HG03571 (cell line): ENCODE measurements around the gene MFSD11.
"Not testable (repeated sequence)": the region's sequence is repeated elsewhere in the genome, so short reads cannot be mapped to it uniquely, and the experiment has no call there.

Source experiments
- ATAC-seq: cut with Tn5 transposase; IDR thresholded peaks from one replicate; pipeline ENCODE4 v1.9.1; 2021; ENCODE audit not compliant: unreplicated experiment

The MFSD11 gene

DNA sequence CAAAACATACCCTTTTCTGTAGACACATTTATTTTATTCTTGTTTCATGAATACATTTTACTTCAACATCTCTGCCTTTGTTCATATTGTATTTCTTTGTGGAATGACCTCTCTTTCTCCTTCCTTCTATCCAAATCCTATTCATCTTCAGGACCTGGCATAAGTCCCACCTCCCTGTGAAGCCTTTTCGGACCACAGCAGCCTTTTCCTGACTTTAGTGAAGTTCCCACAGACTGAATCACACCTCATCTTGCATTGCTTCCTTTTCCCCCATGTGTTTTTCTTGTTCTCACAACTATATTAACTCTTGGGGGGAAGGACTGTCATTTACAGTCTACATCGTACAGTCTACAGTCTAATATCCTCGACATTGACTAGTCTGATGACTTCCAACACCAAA lies 58.2 kb downstream of the MFSD11 start:
- ATAC-seq, result no peak

DNA sequence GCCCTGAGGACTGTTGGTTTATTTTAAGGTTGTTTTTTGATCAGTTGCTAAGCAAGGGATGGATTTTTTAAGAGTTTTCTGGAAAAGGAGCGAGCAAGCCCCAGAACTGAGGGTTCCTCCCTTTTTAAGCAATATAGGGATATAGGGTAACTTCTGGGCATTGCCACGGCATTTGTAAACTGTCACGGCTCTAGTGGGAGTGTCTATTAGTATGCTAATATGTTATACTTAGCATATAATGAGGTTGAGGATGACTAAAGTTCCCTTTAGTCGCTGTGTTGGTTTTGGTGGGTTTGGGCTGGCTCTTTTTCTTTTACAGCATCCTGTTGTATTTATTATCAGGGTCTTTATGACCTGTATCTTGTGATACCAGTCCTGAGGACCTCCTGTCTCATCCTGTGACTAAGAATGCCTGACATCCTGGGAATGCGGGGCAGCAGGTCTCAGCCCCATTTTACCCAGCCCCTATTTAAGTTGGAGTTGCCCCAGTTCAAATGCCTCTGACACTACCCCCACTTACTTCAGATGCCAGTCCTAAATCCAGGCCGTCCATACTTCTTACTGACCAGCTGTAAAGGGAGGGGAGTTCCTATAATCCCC lies 59.4 kb downstream of the MFSD11 start:
- ATAC-seq, result no peak

DNA sequence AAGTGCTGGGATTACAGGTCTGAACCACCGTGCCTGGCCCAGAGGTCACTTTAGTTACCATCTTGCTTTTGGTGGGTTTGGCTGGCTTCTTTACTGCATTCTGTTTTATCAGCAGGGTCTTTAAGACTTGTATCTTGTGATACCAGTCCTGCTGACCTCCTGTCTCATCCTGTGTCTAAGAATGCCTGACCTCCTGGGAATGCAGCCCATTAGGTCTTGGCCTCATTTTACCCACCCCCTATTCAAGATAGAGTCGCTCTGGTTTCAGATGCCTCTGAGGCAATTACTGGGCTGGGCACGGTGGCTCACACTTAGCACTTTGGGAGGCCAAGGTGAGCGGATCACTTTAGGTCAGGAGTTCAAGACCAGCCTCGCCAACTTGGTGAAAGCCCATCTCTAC lies 63.8 kb downstream of the MFSD11 start:
- no peak for ATAC-seq

DNA sequence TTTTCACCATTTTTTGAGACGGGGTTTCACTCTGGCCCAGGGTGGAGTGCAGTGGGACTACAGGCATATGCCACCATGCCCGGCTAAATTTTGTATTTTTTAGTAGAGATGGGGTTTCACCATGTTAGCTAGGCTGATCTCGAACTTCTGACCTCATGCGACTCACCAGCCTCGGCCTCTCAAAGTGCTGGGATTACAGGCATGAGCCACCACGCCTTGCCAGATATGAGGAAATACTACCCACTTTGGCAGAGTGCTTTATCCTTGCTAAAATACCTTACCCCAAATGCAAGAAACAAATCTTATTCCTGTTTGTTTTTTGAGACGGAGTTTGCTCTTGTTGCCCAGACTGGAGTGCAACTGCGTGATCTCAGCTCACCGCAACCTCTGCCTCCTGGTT lies 67.4 kb downstream of the MFSD11 start:
- no peak for ATAC-seq

DNA sequence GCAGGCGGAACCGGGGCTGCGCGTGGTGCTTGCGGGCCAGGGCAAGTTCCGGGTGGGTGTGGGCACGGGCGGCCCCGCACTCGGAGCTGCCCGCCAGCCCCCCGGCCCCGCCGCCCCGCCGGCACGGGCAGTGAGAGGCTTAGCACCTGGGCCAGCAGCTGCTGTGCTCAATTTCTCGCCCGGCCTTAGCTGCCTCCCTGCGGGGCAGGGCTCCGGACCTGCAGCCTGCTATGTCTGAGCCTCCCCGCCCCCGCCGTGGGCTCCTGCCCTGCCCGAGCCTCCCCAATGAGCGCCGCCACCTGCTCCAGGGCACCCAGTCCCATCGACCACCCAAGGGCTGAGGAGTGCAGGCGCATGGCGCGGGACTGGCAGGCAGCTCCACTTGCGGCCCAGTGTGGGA lies 68.2 kb downstream of the MFSD11 start:
- not testable (repeated sequence) for ATAC-seq

DNA sequence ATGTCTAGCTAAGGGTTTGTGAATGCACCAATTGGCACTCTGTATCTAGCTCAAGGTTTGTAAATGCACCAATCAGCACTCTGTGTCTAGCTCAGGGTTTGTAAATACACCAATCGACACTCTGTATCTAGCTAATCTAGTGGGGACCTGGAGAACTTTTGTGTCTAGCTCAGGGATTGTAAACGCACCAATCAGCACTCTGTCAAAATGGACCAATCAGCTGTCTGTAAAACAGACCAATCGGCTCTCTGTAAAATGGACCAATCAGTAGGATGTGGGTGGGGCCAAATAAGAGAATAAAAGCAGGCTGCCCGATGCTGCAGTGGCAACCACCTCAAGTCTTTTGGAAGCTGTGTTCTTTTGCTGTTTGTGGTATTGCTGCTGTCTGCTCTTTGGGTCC lies 68.8 kb downstream of the MFSD11 start:
- ATAC-seq, result not testable (repeated sequence)

DNA sequence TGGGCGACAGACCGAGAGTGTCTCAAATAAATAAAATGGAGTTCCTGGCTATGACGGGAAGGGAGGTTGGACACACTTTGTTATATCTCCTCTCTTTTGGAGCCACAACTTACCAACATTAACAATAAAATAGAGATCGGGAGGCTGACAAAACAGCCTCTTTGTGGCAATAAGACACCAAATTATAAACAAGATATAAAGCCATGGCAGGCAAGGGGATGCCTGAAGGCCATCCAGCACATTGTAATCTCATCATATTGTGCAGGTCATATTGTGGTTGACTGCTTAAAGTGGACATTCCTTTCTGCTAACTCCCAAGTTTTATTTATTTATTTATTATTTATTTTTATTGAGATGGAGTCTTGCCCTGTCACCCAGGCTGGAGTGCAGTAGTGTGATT lies 70.4 kb downstream of the MFSD11 start:
- no peak for ATAC-seq

DNA sequence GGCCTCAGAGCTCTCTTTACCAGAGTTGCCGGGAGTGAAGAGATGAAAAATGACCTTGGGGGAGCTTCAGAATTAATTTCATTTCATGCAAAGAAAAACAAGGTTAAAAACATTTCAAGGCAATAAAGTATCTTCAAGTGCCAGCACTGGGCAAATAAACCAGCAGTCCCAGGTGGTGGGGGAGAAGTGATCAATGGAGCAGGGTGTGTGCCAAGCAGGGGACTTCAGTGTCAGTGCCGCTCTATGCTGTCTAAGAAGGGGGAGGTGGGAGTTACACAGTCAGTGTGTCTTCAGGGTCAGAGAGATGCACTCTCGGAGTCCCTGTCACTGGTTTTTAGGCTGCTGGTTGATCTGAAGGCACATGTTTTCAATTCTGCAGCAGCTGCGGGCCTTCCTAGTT lies 73.0 kb downstream of the MFSD11 start:
- no peak for ATAC-seq

DNA sequence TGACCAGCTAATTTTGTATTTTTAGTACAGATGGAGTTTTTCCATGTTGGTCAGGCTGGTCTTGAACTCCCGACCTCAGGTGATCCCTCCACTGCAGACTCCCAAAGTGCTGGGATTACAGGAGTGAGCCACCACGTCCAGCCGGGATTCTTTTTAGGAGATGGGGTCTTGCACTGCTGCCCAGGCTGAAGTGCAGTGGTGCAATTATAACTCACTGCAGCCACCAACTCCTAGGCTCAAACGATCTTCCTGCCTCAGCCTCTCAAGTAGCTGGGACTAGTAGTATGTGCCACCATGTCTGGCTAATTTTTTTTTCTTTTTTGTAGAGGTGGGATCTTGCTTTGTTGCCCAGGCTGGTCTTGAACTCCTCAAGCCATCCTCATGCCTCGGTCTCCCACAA lies 73.9 kb downstream of the MFSD11 start:
- no peak for ATAC-seq

DNA sequence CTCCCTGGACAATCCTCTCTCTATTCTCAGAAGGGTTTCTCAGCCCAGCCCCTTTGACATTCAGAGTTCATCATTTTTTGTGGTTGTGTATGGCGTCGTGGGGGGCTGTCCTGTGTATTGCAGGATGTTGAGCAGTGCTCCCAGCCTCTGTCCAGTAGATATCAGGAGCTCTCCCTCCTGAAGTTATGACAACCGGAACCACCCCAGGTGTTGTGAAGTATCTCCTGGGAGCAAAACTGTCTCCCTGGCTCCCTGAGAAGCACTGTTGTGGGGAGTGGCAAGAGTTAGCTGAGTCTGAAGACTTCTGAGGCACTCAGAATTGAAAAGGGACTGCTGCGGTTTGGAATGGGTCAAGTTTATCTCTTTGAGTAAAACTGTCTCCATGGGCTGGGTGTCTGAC lies 74.3 kb downstream of the MFSD11 start:
- ATAC-seq, result no peak

DNA sequence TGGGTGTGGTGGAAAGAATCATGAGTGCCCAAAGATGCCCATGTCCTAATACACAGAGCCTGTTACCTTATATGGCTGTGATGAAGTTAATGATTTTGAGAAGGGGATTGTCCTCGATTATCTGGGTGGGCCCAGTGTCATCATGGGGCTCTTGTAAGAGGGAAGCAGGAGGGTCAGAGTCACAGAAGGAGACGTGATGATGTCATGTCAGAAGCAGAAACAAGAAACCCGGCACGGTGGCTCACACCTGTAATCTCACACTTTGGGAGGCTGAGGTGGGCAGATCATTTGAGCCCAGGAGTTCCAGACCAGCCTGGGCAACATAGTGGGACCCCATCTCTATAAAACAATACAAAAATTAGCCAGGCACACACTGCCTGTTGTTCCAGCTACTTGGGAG lies 75.0 kb downstream of the MFSD11 start:
- ATAC-seq, result no peak

DNA sequence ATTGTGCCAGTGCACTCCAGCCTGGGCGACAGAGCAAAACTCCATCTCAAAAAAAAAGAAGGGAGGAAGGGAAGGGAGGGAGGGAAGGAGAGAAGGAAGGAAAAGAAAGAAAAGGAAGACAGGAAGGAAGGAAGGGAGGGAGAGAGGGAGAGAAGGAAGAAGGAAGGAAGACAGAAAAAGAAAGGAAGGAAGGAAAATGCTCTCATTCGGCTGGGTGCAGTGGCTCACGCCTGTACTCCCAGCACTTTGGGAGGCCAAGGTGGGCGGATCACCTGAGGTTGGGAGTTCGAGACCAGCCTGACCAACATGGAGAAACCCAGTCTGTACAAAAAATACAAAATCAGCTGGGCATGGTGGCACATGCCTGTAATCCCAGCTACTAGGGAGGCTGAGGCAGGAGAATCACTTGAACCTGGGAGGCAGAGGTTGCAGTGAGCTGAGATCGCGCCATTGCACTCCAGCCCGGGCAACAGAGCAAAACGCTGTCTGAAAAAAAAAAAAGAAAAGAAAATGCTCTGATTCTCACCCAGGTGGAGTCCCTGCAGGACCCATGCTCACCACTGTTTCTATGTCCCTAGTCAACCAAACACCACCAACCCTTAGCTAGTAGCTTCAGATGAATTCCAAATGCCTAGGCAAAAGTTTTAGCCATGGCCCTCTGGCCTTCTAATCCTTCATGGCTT lies 78.1 kb downstream of the MFSD11 start:
- not testable (repeated sequence) for ATAC-seq

DNA sequence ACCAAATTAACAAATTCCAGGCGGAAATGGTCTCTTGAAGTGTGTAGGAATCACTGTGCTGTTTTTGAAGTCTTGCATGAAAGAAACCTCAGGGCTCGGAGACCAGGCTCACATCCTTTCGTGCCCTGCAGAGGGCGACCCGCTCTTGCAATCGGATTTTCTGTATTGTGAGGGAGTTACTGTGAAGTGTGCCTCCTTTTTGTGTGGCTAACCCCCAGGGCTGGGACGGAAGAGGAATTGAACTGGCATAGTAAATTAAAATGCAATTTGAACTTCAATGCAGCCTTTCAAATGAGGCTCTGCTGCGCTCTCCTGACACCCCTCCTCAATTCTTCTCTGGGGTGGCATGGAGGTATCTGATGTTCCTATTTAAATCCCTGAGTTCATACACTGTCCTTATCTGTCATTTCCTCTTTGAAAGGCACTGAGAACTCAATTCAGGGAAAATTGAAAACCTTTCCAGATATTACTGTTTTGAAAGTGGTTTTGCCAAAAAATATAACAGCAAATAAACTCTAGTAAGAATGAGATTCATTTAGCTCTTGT lies 78.7 kb downstream of the MFSD11 start:
- no peak for ATAC-seq

DNA sequence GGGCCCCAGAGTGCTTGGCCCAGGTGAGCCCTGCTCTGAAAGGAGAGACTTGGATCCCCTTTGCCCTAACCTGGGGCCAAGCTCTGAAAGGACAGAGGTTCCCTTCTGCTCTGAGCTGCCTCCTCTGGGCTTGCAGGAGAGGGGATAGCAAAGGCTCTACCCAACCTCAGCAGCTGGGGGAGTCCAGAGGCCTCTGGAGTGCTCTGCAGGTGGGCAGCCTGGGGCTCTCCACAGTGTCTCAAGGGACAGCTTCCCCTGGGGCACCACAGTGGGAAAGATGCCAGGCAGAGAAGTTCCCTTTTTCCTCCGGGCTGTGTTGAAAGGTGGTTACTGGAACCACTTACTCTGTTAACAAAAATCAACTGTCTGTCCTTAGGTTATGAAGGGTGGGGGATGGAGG lies 82.1 kb downstream of the MFSD11 start:
- ATAC-seq, result no peak

DNA sequence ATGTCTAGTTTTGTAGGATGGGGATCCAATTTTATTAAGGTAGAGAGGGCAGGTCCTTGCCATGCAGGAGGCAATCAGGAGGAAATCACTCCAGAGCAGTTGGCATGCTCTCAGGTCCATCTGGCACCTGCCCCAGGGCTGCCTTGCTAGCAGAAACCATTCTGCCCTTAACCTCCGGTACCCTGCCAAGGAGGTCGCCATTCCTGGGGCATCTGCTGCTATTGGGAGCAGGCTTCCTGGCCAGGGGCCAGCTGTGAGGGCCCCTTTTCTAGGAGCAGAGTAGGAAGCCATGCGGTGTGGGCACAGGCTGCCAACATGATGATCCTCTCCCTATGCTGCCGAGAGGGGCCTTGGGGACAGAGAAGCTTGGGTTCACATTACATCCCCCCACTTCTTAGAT lies 82.6 kb downstream of the MFSD11 start:
- no peak for ATAC-seq

DNA sequence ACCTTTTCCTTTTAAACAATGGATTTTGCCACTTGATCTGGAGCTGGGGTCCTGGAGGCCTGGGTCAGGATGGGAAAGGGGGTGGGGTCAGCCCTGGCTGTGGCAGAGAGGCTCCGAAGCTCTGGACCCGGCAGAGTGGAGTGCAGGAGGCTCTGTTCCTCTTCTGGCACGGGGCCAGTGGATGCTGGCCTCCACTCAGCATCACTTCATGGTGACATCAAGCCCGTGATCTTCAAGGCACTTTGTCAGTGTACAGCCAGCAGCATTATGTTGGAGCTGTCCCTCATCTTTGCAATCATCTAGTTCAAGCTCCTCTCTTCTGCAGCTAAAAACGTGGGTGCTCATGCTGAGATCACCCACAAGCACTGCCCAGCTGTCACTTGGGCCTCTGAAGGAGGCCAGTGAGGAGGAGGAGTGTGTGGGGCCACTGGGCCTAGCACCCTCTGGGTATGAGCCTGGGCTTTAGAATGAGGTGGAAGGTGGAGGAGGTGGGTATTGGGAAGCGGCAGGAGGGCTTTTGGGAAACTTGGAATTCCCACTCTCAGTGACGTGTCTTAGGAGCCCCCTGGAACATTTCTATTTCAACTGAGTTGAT lies 84.4 kb downstream of the MFSD11 start:
- ATAC-seq, result no peak

DNA sequence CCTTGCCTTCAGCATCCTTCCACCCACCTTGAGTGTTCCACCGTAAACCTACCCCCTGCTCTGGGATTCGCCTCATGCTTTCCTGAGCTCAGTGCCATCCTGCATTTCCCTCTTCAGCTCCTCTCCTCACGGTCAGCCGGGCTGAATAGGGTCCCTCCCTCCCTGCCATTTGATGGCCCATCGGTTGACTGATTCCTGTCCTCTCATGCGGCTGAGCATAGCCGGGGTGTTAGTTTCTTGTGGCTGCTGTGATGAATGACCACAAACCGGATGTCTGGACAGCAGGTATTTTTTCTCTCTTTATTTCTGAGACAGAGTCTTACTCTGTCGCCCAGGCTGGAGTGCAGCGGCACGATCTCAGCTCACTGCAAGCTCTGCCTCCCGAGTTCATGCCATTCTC lies 86.2 kb downstream of the MFSD11 start:
- ATAC-seq, result no peak

DNA sequence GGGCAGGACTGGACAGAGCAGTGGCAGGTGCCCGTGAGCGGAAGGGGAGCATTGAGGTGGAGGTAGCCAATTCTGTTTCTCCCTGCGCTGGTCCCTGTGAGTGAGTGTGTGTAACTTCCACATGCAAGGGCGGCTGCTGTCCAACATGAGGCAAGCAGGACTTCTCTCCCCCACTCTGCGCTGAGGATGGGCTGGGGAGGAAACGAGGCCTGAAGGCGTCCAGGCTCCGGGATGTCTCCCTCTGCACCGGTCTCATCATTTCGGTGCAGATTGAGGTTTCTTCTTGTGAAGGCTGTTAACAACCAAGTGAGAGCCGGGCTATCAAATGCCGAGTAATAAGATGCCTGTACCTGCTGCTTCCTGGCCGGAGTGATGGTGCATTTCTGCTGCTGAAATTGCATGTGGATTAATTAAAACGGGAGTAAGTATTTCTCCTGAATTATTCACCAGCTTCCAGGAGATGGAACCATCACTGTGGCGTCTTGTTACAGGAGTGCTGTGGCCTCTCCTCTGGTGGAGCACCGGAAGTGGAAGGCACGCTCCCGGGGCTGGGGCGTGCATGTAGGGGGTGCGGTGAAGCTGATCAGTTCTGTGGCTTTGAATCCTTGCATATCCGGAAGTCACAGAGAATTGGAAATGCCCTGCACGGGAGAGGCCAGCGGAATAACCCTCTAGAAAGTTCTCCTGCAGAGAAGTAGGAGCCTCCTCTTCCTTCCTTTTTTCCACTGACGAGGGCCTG lies 88.6 kb downstream of the MFSD11 start:
- no peak for ATAC-seq

DNA sequence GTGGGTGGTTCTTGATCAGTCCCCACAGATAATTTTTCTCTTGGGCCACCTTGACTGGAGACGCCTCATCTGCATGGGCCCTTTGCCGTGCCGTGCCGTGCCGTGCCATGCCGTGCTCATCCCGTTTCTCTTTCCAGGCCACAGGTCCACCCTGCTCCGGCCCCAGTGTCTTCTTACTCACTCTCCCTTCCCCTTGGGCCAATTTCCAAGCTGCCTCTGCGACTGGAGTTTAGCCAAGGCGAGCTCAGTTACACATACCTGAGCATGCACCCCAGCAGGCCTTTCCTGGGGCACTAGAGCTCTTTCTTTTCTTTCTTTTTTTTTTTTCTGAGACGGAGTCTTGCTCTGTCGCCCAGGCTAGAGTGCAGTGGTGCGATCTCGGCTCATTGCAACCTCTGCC lies 89.8 kb downstream of the MFSD11 start:
- ATAC-seq, result no peak
